Measurements from ENCODE around the gene SVBP. TPM values are rescaled to one million over a fixed set of nuclear protein-coding genes. Genes with fewer than 3 reads are reported as not detected.

SVBP gene
- total RNA-seq, 1 donor from 2014 or later, result 1.2 TPM

GRCh38 chr1:42784946-42785693, 32.1 kb downstream of the SVBP start, which contains the start of gene TMEM269:
Gene TMEM269, plus strand, starts transcription at chr1:42784991. Its CDS starts 4,903 bp downstream, at chr1:42789894.
- no peak for TF ChIP-seq CTCF (IDR thresholded peaks at IDR 0.05)
- Histone ChIP-seq H3K9me3 (no peaks in the 10 kb centered on the region), H3K27me3 (no peaks in the 10 kb centered on the region), H3K4me1 (peaks cover 0 to 3% of the 10 kb centered on the region in 2 donors), H3K27ac (no peak within 1 kb of the TSS), H3K4me3 (peak within 1 kb of the TSS; percentile 42 to 65), H3K36me3 (peaks cover 0 to 9% of the 10 kb centered on the region in 2 donors)
- intact Hi-C loops (cut with DNase I), result no loop called here
- peak in 1 of 2 donors; percentile 64 for DNase-seq (ENCODE audit: low spot score in 2 of 2)

- H3K4me3 ChIP-seq, result peak overlapping the region; percentile 42 to 65
Measured at GRCh38 chr1:42784547-42784945, 32.7 kb downstream of the SVBP start.

GRCh38 chr1:42783092-42783491, 34.1 kb downstream of the SVBP start:
- Histone ChIP-seq H3K27ac (no peak overlapping the region), H3K9me3 (no peaks in the 10 kb centered on the region), H3K4me1 (peaks cover 0 to 3% of the 10 kb centered on the region in 2 donors), H3K27me3 (no peaks in the 10 kb centered on the region), H3K4me3 (no peak overlapping the region), H3K36me3 (peaks cover 0 to 15% of the 10 kb centered on the region in 2 donors)
- TF ChIP-seq CTCF (IDR thresholded peaks at IDR 0.05), result no peak
- intact Hi-C loops (cut with DNase I), result no loop called here
- DNase-seq (ENCODE audit: low spot score in 2 of 2), result no peak

More at GRCh38 chr1:42784547-42784945, 32.7 kb downstream of the SVBP start:
- Histone ChIP-seq H3K27ac (no peak overlapping the region), H3K27me3 (no peaks in the 10 kb centered on the region), H3K4me1 (peaks cover 0 to 3% of the 10 kb centered on the region in 2 donors), H3K36me3 (peaks cover 0 to 13% of the 10 kb centered on the region in 2 donors), H3K9me3 (no peaks in the 10 kb centered on the region)
- intact Hi-C loops (cut with DNase I), result no loop called here
- TF ChIP-seq CTCF (IDR thresholded peaks at IDR 0.05), result no peak
- no peak for DNase-seq (ENCODE audit: low spot score in 2 of 2)

DNA sequence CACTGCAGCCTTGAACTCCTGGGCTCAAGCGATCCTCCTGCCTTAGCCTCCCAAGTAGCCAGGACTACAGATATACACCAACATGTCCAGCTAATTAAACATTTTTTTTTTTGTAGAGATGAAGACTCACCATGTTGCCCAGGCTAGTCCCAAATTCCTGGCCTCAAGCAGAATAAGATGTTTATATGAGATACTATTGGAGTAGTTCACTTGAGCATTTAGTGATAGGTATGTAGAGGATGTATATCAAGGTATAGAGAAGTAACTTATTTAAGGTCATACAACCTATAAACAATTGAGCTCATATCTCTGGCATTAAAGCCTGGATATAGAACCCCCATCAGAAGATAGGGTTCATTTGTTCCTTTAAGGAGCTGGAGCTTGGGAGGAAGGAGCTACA, 37.0 kb downstream of the SVBP start:
- no peak for DNase-seq (ENCODE audit: low spot score in 2 of 2)
- peaks cover 0 to 3% of the 10 kb centered on the region in 2 donors for H3K4me1 ChIP-seq
- no peak overlapping the region for H3K4me3 ChIP-seq
- no peaks in the 10 kb centered on the region for H3K9me3 ChIP-seq
- no peak overlapping the region for H3K27ac ChIP-seq
- no peak for TF ChIP-seq CTCF (IDR thresholded peaks at IDR 0.05)
- peaks cover 24 to 45% of the 10 kb centered on the region in 2 donors for H3K36me3 ChIP-seq
- intact Hi-C loops (cut with DNase I), result no loop called here
- no peaks in the 10 kb centered on the region for H3K27me3 ChIP-seq

DNA sequence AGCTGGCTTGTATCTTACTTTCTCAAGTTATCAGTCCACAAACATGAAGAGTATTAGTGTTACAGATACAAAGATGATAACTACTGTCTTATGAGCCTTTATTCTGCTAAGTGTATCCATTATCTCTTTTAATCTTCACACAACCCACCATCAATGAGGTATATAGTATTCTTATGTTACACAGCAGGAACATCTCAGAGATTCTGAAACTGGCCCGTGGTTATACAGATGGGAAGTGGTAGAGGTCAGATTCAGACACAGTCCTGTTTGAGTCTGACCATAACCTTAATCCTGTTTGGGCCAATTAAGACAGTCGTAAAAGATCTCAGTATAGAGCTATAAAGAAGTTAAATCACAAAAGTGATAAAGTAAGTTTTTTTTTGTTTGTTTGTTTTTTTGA, 37.5 kb downstream of the SVBP start:
- H3K4me3 ChIP-seq, result no peak overlapping the region
- intact Hi-C loops (cut with DNase I), result no loop called here
- H3K4me1 ChIP-seq, result peaks cover 0 to under 1% of the 10 kb centered on the region in 2 donors
- DNase-seq (ENCODE audit: low spot score in 2 of 2), result no peak
- TF ChIP-seq CTCF (IDR thresholded peaks at IDR 0.05), result no peak
- no peak overlapping the region for H3K27ac ChIP-seq
- H3K36me3 ChIP-seq, result peaks cover 28 to 49% of the 10 kb centered on the region in 2 donors
- no peaks in the 10 kb centered on the region for H3K9me3 ChIP-seq
- H3K27me3 ChIP-seq, result no peaks in the 10 kb centered on the region

All from ascending aorta (tissue), 2 donors.